MM.1S (cell line): ENCODE measurements around the gene RNGTT.

Experiments
- CTCF ChIP-seq: fragments of 300-600 bp; sonication (generic); IDR thresholded peaks from 2 replicates; pipeline ENCODE4 v1.5.1; 2016; ENCODE audit warnings: antibody characterized with exemption, low read length, mixed read lengths
- EZH2 ChIP-seq: fragments of 300-600 bp; sonication (generic); optimal IDR thresholded peaks from 2 replicates; pipeline ENCODE3; 2017; ENCODE audit warnings: low read depth, mild to moderate bottlenecking, antibody characterized with exemption, low read length, mixed read lengths
- EZH2phosphoT487 ChIP-seq: fragments of 300-600 bp; sonication (generic); IDR thresholded peaks from 2 replicates; pipeline ENCODE4 v1.6.1; 2018; ENCODE audit warnings: antibody characterized with exemption, low read length

GRCh38 chr6:88825856-88826255, 137.6 kb downstream of the RNGTT start:
- TF ChIP-seq CTCF, result no peak
- no peak for TF ChIP-seq EZH2
- TF ChIP-seq EZH2phosphoT487, result no peak
